PFSK-1 (cell line): ENCODE data around the gene HASPIN.

Experiments
- POLR2AphosphoS5 ChIP-seq: IDR thresholded peaks from 2 replicates; pipeline ENCODE4 v1.6.1; 2012; ENCODE audit warnings: low read depth, mild to moderate bottlenecking, control low read depth, low read length, moderate library complexity
- REST ChIP-seq, 2 experiments: IDR thresholded peaks; 2 replicates each; pipeline versions ENCODE4 v1.6.1 to v1.8.0; 2011 to 2012; ENCODE audit warnings: low read depth in 2 of 2, low read length in 2 of 2, control low read depth in 1 of 2, inconsistent platforms in 1 of 2, mild to moderate bottlenecking in 1 of 2, moderate library complexity in 1 of 2; ENCODE audit not compliant: insufficient read depth in 1 of 2
- SIN3A ChIP-seq: IDR thresholded peaks from 2 replicates; pipeline ENCODE4 v1.6.1; 2012; ENCODE audit warnings: mild to moderate bottlenecking, low read length, moderate library complexity, borderline replicate concordance; ENCODE audit not compliant: insufficient read depth

- TF ChIP-seq SIN3A: no peak
- TF ChIP-seq REST (IDR thresholded peaks at IDR 0.05; ENCODE audit: insufficient read depth in 1 of 2, low read depth in 2 of 2, low read length in 2 of 2): no peak
- no peak for TF ChIP-seq POLR2AphosphoS5
These were observed 42.6 kb upstream of the HASPIN start for GRCh38 chr17:3681057-3681456.
